ENCODE measurements around the gene DAP.

GRCh38 chr5:10725636-10726035 is 35.4 kb downstream of the DAP start:
- TF ChIP-seq POLR2A (IDR thresholded peaks at IDR 0.05; ENCODE audit: low read depth) (no peak), POLR2AphosphoS5 (IDR thresholded peaks at IDR 0.05) (no peak), CTCF (IDR thresholded peaks at IDR 0.05) (no peak)

Data from esophagus muscularis mucosa (tissue), 3 donors.